Measurements from ENCODE around the gene RNF207.

The RNF207 gene

DNA sequence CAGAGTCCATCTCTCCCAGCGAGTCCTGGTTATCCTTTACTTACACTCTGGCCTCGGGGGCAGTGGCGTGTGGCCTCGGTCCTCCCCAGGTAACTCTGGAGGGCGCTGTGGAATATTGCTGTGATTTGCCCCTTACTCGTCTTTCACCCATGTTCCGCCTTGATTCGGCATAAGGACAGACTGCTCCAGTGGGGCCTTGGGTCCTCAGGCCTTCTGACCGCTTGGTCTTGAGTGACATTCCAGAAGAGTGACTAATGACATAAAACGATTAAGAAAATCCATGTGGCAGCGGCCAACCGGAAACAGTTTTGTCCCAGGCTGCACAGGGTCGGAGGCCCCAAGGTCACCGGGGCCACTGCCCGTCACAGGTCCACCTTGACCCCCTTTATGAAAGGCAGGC is 18.8 kb downstream of the RNF207 start:
- TF ChIP-seq Cebpa-rat (IDR thresholded peaks at IDR 0.05): no peak
- H3K4me1 ChIP-seq: peaks cover 37% of the 10 kb centered on the region
- H3K9me3 ChIP-seq: no peaks in the 10 kb centered on the region
- no peaks in the 10 kb centered on the region for H3K27me3 ChIP-seq
- no peak overlapping the region for H3K27ac ChIP-seq
- peaks cover 100% of the 10 kb centered on the region for H3K36me3 ChIP-seq
- H4K20me1 ChIP-seq: peaks cover 29% of the 10 kb centered on the region
- H3K9ac ChIP-seq: no peak overlapping the region
- H3K4me3 ChIP-seq: no peak overlapping the region
- no peak overlapping the region for H3K4me2 ChIP-seq

DNA sequence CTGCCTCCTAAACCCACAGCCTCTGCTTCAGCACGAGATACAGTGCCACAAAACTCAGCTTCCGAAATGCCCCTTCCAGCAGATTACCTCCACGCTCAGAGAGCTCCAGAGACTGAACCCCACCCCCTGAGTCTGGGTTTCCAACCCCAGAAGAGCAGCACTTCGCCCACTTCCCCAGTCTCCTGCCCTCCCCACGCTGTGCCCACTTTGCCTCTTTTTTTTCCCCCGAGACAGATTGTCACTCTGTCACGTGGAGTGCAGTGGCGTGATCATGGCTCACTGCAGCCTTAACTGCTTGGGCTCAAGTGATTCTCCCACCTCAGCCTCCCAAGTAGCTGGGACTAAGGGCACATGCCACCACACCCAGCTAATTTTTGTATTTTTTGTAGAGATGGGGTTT is 19.7 kb downstream of the RNF207 start:
- H3K27me3 ChIP-seq: no peaks in the 10 kb centered on the region
- H3K4me2 ChIP-seq: 0 out of 2 replicates have a peak overlapping the region, but pooled peaks have one; percentile 2
- H3K27ac ChIP-seq: no peak overlapping the region; the same call in 1 of the 2 replicates
- H3K4me1 ChIP-seq: peaks cover 35% of the 10 kb centered on the region
- H3K36me3 ChIP-seq: peaks cover 100% of the 10 kb centered on the region
- TF ChIP-seq Cebpa-rat (IDR thresholded peaks at IDR 0.05): no peak
- no peak overlapping the region for H3K9ac ChIP-seq
- peaks cover 29% of the 10 kb centered on the region for H4K20me1 ChIP-seq
- no peaks in the 10 kb centered on the region for H3K9me3 ChIP-seq
- no peak overlapping the region for H3K4me3 ChIP-seq

DNA sequence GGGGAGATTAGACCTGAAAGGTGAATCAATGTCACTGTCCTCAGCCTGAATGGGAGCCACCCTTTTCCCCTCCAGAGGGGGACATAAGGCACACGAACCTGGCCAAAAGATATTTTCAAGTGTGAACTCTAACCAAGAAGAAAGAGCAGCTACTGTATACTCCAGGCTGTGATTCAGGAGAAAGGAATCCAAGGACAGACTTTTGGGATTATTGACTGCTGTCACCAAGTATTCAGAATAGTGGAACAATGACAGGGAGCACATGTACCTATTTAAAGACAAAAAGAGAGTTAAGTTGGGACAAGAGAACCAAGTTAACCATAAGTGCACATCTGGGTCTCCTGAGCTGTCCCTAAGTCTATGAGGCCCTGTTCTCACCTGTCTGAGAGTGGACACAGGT is 27.5 kb downstream of the RNF207 start:
- H3K4me2 ChIP-seq: no peak overlapping the region
- H4K20me1 ChIP-seq: peaks cover 19% of the 10 kb centered on the region; the same call in 1 of the 2 replicates
- peaks cover 61% of the 10 kb centered on the region for H3K36me3 ChIP-seq
- H3K27ac ChIP-seq: no peak overlapping the region
- H3K9ac ChIP-seq: no peak overlapping the region
- H3K27me3 ChIP-seq: no peaks in the 10 kb centered on the region
- H3K4me1 ChIP-seq: peaks cover 31% of the 10 kb centered on the region
- no peak for TF ChIP-seq Cebpa-rat (IDR thresholded peaks at IDR 0.05)
- H3K4me3 ChIP-seq: no peak overlapping the region
- 0 out of 2 replicates have a peak, but pooled peaks cover 5% of the 10 kb centered on the region for H3K9me3 ChIP-seq

DNA sequence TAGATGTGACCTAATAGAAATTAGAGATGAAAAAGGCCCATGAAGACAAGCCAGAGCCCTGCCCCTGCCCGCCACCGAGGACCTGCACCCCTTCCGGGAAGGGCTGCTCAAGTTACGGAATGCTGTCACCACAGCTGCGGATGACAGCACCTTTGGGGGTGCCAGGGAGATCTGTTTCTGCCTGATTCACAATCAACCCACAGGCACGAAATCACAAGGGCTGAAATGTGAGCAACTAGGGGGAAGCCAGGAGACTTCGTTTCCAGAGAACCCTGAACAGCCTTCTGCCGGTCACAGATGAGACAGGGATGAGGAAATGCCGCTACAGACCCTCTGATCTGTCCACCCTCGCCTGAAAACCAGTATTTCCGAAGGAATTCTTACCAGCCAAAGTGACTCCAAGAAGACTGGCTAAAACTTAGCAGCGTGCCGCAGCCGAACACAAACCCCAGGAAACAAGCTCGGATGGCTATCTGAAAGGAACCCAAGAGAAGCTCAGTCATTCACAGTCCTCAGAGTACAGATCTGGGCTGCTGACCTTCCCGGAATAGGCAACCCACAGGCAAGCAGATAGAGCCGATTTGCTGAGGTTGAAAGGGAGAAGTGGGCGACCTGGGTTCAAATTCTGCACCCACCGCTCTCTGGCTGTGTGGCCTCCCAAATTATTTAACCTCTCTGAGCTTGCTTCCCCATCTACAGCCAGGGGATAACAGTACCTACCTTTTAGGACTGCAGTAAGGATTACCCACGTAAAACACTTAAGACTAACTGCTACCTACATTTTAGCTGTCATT is 28.8 kb downstream of the RNF207 start:
- H4K20me1 ChIP-seq: peaks cover 19% of the 10 kb centered on the region; the same call in 1 of the 2 replicates
- peaks cover 40% of the 10 kb centered on the region for H3K4me1 ChIP-seq
- no peak for TF ChIP-seq Cebpa-rat (IDR thresholded peaks at IDR 0.05)
- H3K27ac ChIP-seq: peak overlapping the region; percentile 90
- H3K36me3 ChIP-seq: peaks cover 48% of the 10 kb centered on the region
- 0 out of 2 replicates have a peak, but pooled peaks cover 5% of the 10 kb centered on the region for H3K9me3 ChIP-seq
- peak overlapping the region; percentile 85 for H3K4me3 ChIP-seq
- H3K4me2 ChIP-seq: peak overlapping the region; percentile 96
- H3K27me3 ChIP-seq: no peaks in the 10 kb centered on the region; the same call in 1 of the 2 replicates
- H3K9ac ChIP-seq: peak overlapping the region; percentile 95

DNA sequence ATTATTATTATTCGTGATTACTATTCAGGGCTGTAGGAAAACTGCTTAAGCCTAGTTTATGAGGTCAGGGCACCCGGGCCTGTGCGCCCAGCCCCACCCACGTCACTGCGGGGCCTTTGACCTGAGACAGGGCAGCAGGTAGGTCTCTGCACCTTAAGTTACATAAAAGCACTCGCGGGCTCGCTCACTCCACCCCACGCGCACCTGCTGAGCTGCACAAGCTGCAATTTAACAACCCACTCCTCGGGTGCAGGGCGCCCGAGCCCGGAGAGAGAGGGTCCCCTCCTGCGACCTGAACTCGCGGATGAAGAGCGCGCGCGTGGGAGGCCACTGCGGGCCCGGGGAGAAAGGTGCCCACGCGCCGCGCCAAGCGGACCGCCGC is 29.4 kb downstream of the RNF207 start:
- H3K4me1 ChIP-seq: peaks cover 46% of the 10 kb centered on the region

DNA sequence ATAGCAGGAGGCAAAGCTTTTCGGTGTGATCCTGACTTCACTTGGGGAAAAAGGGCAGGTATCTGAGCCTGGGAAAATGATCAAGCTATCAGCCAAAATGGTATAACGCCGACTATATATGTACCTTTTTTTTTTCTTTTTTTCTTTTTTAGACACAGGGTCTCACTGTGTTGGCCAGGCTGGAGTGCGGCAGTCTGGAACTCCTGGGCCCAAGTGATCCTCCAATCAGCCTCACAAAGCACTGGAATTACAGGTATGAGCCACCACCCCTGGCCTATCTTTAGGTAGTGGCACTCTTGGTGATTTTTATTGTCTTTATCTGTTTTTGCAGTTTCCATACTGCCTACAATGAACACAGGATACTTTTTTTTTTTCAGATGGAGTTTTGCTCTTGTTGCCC is 31.2 kb downstream of the RNF207 start:
- Histone ChIP-seq H3K4me1 (peaks cover 64% of the 10 kb centered on the region), H3K36me3 (peaks cover 24% of the 10 kb centered on the region), H3K27me3 (peaks cover 24% of the 10 kb centered on the region), H3K4me3 (no peak overlapping the region), H3K27ac (no peak overlapping the region), H3K9ac (no peak overlapping the region), H3K4me2 (no peak overlapping the region), H4K20me1 (peaks cover 13% of the 10 kb centered on the region), H3K9me3 (0 out of 2 replicates have a peak, but pooled peaks cover 5% of the 10 kb centered on the region)
- TF ChIP-seq Cebpa-rat (IDR thresholded peaks at IDR 0.05): no peak

More for the DNA sequence above, 29.4 kb downstream of the RNF207 start:
- peak overlapping the region; percentile 85 for H3K4me3 ChIP-seq
- H3K9ac ChIP-seq: peak overlapping the region; percentile 95
- peaks cover 42% of the 10 kb centered on the region for H3K36me3 ChIP-seq
- peaks cover 19% of the 10 kb centered on the region; the same call in 1 of the 2 replicates for H4K20me1 ChIP-seq
- H3K9me3 ChIP-seq: 0 out of 2 replicates have a peak, but pooled peaks cover 5% of the 10 kb centered on the region
- peak overlapping the region; percentile 96 for H3K4me2 ChIP-seq
- TF ChIP-seq Cebpa-rat (IDR thresholded peaks at IDR 0.05): no peak
- peak overlapping the region; percentile 90 for H3K27ac ChIP-seq
- H3K27me3 ChIP-seq: peaks cover 6% of the 10 kb centered on the region

DNA sequence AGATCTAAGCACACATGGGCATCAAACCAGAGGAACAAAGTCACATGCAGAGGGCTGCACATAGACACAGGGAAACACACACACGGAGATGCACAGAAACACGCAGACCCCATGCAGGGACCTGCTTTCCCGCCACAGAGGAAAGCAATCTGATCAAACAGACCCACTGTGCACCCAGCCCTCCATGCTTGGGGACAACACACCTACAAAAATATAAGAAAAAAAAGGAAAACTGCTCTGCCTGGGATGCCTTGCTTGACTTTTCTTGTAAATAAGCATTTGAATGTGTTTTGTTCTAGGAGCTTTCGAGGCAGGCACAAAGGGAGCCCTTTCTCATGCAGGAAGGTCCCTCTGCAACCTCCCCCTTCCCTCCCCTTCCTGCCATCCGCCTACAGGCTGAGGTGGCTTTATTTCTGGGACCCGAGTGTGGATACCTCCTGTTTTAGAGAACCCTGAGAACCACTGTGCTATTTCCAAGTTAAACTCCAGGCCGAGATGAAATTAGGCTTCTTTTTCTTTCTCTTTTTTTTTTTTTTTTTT is 33.4 kb downstream of the RNF207 start:
- peaks cover 81% of the 10 kb centered on the region for H3K4me1 ChIP-seq
- H3K9me3 ChIP-seq: 0 out of 2 replicates have a peak, but pooled peaks cover 5% of the 10 kb centered on the region
- peaks cover 2% of the 10 kb centered on the region for H3K36me3 ChIP-seq
- H3K27ac ChIP-seq: no peak overlapping the region
- peak overlapping the region; percentile 65 for H3K4me2 ChIP-seq
- H4K20me1 ChIP-seq: peaks cover 16% of the 10 kb centered on the region
- TF ChIP-seq Cebpa-rat (IDR thresholded peaks at IDR 0.05): no peak
- no peak overlapping the region for H3K4me3 ChIP-seq
- peaks cover 46% of the 10 kb centered on the region for H3K27me3 ChIP-seq
- no peak overlapping the region for H3K9ac ChIP-seq

DNA sequence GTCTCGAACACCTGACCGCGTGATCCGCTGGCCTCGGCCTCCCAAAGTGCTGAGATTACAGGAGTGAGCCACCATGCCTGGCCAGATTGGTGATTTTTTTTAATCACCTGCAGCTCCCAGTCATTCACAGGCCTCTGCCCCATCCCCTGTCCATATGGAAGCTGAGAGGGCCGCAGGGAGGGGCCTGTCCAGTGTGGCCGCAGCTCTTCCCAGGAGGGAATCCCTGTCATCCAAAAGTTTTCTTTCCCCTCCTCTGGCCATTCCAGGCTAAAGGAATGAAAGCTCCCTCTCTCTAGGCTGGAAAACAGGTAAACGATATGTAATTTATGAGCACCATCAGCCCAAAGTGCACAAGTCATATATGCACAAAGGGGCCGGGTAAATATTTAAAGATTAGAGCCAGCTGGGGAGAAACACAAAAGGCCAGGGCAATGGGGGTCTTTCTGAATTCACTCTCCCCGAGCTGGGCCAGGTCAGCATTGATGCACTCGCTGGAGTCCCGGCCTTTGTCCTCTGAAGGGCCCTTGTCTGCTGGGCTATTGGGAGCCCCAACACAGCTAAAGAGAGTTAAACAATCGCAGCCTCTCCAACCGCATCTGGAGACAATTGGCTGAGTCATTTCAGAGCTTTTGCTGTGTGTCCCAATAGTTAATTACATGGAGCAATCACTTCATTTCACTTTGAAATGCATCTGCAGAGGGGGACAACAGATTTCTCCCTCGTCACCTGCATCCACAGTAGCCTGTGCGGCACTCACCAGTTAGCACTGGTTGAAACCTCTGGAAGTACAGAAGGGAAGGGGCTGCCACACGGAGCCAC is 34.2 kb downstream of the RNF207 start:
- TF ChIP-seq Cebpa-rat (IDR thresholded peaks at IDR 0.05): no peak
- Histone ChIP-seq H3K4me2 (peak overlapping the region; percentile 94; the same call in 1 of the 2 replicates), H3K4me3 (no peak overlapping the region)

DNA sequence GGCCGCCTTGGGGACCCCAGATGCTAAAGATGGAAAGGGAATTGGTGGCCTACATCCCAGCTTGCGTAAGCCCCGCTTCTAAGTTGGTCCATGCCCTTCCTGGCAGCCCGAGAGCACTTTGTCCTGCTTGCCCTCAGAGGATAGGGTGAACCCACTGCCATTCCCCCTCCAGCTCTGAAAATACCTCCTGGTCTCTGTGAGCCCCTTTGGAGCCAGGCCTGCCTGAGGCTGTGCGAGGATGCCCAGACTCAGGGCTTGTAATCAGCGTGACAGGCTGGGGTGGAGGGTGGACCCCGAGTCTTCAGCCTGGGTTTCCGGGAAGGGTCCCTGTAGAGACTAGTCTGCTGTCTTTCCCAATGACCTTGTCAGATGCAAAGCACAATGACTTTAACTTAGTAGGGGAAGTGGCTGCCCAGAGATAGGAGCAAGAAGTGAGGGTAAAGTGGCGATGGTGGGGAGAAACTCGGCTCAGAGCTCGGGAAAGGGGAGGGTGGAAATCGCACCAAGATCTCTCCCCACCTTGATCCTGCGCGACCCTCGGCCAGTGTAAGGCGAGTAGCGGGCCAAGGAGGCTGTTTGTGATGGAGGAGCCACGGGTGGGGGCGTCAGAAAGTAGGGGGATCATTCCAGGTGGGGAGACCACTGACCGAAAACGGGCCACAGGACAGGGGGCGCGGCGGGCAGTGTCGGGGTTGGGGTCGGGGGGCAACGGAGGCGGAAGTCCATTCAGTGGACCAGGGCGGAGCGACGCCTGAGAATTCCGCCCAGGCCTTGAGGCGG is 35.4 kb downstream of the RNF207 start:
- Histone ChIP-seq H3K4me1 (peaks cover 85% of the 10 kb centered on the region), H3K4me3 (peak overlapping the region; percentile 60), H3K4me2 (peak overlapping the region; percentile 94), H3K9ac (peak overlapping the region; percentile 18), H3K36me3 (no peaks in the 10 kb centered on the region), H4K20me1 (peaks cover 21% of the 10 kb centered on the region), H3K27ac (no peak overlapping the region), H3K9me3 (0 out of 2 replicates have a peak, but pooled peaks cover 5% of the 10 kb centered on the region), H3K27me3 (peaks cover 62% of the 10 kb centered on the region)
- TF ChIP-seq Cebpa-rat (IDR thresholded peaks at IDR 0.05): no peak

More for the DNA sequence above, 34.2 kb downstream of the RNF207 start:
- no peak overlapping the region for H3K9ac ChIP-seq
- peaks cover 51% of the 10 kb centered on the region for H3K27me3 ChIP-seq
- no peak overlapping the region for H3K27ac ChIP-seq
- peaks cover 9% of the 10 kb centered on the region for H4K20me1 ChIP-seq
- peaks cover 78% of the 10 kb centered on the region for H3K4me1 ChIP-seq
- H3K9me3 ChIP-seq: 0 out of 2 replicates have a peak, but pooled peaks cover 5% of the 10 kb centered on the region
- no peaks in the 10 kb centered on the region for H3K36me3 ChIP-seq

All from BLaER1 (cell line).